KOPT-K1 (cell line): ENCODE data around the gene CPNE2.

Experiments
- H3K27ac ChIP-seq: fragments of 200-600 bp; sonication (generic); 2 replicates; pipeline ENCODE4 v1.5.1; 2016; ENCODE audit warnings: antibody characterized with exemption, mild to moderate bottlenecking, low read depth, low read length; ENCODE audit not compliant: poor library complexity, severe bottlenecking
- H3K36me3 ChIP-seq: fragments of 200-600 bp; sonication (generic); 2 replicates; pipeline ENCODE4 v1.5.1; 2017; ENCODE audit warnings: antibody characterized with exemption, mild to moderate bottlenecking, low read length, moderate library complexity; ENCODE audit not compliant: insufficient read depth
- H3K9me3 ChIP-seq: fragments of 200-600 bp; sonication (generic); 2 replicates; pipeline ENCODE4 v1.5.1; 2017; ENCODE audit warnings: antibody characterized with exemption, low read length, mild to moderate bottlenecking; ENCODE audit not compliant: insufficient read depth, poor library complexity, severe bottlenecking

Gene CPNE2

DNA sequence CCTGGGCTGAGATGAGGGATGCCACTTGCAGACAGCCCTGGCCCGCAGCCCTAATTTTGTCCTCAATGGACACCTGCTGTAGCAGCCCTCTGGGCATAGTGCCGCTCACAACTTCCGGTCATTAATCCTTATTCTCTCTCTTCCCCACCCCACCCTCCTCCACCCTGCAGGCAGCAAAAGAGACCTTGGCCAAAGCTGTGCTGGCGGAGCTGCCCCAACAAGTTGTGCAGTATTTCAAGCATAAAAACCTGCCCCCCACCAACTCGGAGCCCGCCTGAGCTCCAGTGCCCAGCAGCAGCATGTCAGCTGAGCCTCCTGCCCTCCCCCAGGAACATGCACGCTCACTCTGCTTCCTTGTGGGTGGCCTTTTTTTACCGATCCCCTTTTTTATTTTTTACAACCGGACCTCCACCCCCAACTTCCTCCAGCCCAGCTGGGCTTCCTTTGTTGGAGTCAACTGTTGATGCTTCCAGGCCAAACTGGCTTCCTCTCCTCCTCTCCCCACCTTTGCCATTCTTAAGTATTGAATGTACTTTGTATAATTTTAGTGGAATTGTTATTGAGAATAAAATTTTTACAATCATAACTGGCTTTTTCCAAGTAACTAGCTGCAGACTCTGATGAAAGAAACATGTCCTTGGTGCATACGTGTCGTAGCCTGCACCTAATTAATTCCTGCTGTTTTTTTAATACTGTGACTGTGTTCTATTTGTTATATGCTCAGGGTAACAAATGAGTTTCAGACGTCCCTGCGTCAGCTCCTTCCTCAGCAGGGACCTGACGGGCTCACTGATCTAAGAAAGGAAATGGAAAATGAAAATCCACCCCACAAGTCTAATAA is 55.2 kb downstream of the CPNE2 start:
- H3K27ac ChIP-seq: no peak overlapping the region
- H3K36me3 ChIP-seq: peaks cover 30% of the 10 kb centered on the region
- no peaks in the 10 kb centered on the region for H3K9me3 ChIP-seq

DNA sequence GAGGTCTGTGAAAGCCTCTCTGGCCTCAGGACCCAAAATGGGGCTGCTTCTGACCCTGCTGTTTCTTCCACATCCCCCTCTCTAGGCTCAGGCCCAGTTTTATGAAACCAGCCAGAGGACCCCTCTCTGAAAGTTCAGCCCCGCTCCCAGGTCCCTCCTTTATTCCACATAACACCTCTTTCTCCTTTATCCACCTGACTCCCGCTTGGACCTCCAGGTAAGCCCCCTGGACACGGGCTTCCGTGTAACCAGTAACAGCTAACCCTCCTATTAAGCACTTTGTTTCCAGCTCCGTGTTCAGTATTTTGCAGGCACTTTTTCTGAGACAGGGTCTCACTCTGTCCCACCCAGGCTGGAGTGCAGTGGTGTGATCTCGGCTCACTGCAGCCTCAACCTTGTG is 56.1 kb downstream of the CPNE2 start:
- no peaks in the 10 kb centered on the region for H3K9me3 ChIP-seq
- H3K36me3 ChIP-seq: peaks cover 39% of the 10 kb centered on the region
- H3K27ac ChIP-seq: no peak overlapping the region

DNA sequence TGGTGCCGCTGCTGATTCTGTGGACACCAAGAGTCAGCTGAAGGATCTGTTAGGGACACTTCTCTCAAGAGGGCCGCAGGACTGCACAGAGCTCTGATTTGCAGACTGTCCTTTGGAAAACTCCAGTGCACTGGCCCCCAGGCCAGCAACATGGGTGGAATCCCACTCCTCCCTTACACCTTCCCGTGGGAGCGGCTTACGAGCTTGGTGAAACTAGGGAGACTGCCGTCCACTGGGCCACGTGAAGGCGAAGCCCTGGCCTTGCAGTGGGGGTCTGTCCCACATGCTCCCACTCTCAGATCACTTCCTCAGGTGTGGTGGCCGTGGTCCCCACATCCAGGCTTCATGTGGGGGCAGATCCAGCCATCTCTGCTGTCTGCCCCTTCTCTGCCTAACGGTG is 57.0 kb downstream of the CPNE2 start:
- Histone ChIP-seq H3K27ac (no peak overlapping the region), H3K9me3 (no peaks in the 10 kb centered on the region), H3K36me3 (peaks cover 48% of the 10 kb centered on the region)

DNA sequence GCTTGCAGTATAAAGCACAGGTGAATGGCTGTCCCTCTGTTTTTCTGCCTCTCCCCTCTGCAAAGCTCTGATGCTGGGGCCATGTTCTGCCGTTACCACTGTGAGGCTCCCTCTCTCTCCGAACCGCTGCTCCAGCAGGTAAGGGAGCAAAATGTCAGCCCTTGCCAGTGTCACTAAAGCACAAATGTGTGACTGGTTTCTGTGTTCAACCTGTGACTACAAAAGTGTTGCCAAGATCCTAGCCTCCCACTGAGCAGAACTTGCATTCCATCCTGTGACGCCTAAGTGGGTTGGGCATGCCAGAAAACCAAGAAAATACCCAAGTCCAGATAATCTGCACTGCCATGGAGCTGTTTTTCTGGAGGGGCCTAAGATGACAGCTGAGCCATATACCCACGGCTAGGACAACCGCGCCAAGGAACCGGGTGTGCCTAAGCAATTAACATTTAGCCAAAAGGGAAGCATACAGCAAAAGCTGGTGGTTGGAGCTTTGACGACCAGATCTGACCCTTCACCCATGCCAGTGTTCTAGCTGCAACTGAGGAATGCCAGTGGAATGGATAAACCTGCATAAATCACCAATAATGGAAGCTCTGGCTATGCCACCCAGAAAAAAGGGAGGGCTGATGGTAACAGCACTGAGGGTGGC is 58.4 kb downstream of the CPNE2 start:
- Histone ChIP-seq H3K9me3 (no peaks in the 10 kb centered on the region), H3K36me3 (peaks cover 62% of the 10 kb centered on the region), H3K27ac (no peak overlapping the region)

DNA sequence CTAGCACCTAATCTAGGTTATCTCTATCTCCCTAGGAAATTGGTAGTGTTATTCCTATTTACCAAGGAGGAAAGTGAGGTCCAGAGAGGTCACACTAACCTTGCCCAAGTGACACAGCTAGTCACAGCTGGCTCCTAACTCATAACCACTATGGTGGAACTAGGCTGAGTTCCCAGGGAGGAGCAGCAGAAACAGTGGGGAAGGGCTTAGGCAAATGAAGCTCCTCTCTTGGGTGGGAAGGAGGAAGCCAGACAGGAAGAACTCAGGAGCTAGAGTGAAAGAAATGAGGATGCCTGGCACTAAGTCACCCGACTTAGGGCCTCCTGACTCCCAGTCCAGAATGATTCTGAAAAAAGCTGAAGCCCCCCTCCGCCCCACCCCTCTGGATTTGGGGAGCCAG is 59.0 kb downstream of the CPNE2 start:
- Histone ChIP-seq H3K27ac (no peak overlapping the region), H3K36me3 (peaks cover 68% of the 10 kb centered on the region), H3K9me3 (no peaks in the 10 kb centered on the region)

DNA sequence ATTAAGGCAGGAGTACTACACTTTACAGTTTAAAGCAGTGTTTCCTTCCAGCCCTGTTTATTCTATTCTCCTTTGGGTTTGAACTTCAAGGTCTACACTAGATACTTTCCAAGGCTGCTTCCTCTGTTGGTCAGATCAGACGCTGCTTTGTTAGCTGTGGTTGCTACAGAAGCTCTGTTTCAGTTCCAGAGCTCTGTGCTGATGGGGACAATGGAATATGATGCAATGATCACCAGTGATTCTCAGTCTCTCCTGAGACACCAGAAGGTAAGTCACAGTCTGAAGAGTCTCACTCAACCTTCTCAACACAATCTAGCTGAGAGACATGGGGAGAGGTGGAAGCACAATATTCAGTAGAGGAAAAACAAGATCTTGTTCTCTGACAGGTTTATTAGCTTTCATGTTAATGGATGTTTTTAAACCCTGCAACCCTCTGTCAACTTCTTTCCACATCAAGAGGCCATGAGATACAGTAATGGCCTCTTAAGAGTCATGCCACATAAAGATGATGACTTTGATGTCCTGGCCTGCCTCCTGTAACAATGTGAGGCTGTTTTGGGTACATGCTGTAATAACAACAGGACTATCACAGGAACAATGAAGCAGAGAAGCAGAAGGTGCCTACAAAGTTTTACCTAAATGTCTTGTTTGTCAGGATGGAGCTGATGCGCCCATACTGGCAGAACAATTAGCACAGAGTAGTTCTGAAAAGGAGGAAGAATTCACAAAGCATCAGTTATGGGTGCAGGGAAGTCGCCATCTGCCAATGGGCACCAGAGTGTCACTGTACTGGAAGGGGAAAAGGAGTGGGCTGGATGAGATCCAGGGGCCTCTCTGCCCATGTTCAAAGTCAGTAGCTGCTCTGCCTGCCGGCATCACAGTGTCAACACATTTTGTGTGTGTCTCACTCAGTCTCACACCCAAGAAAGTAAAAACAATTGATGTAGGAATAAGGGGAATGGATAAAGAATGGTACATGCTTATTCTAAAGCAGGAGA is 60.0 kb downstream of the CPNE2 start:
- H3K36me3 ChIP-seq: peaks cover 78% of the 10 kb centered on the region
- H3K9me3 ChIP-seq: no peaks in the 10 kb centered on the region
- H3K27ac ChIP-seq: no peak overlapping the region

DNA sequence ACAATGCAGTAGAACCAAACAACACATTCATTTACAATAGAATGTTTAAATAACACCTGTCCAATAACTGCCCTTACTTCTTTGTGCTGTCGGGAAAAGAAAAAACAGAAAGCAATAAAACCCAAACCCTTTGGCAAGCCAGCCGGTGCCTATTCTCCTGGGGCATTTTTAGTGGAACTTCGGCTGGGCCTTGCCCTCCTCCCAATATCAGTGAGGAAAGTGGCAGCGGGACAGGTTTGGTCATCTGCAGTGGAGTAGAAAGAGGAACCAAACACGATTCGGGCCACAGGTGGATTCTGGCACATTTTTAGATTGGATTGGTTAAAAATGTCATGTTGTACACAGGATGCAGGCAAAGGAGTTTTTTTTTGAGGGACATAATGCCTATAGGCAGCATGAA is 61.5 kb downstream of the CPNE2 start:
- Histone ChIP-seq H3K27ac (no peak overlapping the region), H3K36me3 (peaks cover 92% of the 10 kb centered on the region), H3K9me3 (no peaks in the 10 kb centered on the region)

DNA sequence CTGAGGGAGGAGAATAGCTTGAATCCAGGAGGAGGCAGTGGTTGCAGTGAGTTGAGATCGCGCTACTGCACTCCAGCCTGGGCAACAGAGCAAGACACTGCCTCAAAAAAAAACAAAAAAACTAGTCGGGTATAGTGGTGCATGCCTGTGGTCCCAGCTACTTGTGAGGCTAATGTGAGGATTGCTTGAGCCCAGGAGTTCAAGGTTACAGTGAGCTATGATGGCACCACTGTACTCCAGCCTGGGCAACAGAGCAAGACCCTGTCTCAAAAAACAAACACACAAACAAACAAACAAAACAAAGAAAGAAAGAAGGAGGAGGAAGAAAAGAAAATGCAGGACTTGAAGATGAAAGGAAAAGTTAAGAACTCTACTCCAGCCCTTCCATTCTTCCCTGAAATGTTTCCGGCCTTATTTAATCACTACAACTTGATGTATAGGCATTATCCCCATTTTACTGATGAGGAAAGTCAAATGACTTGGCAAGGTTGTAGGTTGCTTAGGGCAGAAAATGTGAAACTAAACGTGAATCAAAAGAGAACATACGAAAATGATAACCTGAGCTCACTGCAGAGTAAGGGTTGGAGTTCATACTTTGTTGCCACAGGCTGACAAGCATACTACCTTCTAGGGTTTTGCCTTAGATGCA is 63.4 kb downstream of the CPNE2 start:
- Histone ChIP-seq H3K36me3 (peaks cover 98% of the 10 kb centered on the region), H3K27ac (no peak overlapping the region), H3K9me3 (no peaks in the 10 kb centered on the region)

DNA sequence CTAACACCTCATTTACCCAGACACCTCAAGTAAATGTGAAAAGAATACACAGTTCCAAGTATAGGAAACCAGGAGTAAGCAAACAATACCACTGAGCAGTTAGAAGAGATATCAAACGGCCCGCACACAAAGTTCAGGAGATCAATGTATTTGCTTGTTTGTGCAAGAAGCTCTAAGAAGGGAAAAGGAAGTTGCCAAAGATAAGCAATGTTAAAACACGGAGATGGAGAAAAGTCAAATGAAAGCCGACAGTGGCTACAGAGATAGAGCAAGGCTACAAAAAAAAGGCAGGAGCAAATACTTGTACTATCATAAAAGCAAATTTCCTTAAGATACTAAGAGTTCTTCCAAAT is 63.9 kb downstream of the CPNE2 start:
- no peaks in the 10 kb centered on the region for H3K9me3 ChIP-seq
- no peak overlapping the region for H3K27ac ChIP-seq
- H3K36me3 ChIP-seq: peaks cover 98% of the 10 kb centered on the region

DNA sequence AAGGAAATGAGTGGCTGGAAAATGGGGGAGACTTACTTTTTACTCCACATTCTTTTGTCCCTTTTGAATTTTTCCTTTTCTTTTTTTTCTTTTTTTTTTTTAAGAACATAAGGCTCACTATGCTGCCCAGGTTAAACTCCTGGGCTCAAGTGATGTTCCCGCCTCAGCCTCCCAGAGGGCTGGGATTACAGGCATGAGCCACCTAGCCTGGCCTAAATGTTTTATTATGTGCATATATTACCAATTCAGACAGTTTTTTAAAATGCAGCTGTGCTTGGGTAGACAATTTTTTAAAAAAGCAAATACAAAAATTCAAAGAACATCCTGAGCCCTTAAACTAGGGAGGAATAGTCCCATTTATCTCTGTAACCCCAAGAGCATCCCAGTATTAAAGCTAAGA is 65.2 kb downstream of the CPNE2 start:
- H3K27ac ChIP-seq: no peak overlapping the region
- peaks cover 97% of the 10 kb centered on the region for H3K36me3 ChIP-seq
- H3K9me3 ChIP-seq: no peaks in the 10 kb centered on the region

DNA sequence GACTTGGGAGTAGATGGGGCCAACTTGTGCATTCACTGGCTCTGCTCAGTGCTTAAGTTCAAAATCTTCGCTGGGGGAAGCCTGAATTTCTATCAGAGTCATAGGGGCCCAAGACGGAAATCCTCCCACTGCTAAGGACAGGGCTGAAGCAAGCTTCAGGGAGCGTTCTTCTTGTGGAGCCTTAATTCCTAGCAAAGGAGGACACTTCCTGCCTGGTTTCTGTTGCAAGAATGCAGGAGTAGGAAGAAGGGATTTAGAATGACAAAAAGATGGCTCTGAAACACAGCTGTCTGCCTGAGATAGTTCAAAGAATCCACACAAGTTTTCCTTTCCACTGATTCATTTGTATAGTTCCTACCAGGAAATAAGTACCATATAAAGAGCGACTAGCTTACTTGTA is 67.1 kb downstream of the CPNE2 start:
- H3K9me3 ChIP-seq: no peaks in the 10 kb centered on the region
- peaks cover 97% of the 10 kb centered on the region for H3K36me3 ChIP-seq
- no peak overlapping the region for H3K27ac ChIP-seq

DNA sequence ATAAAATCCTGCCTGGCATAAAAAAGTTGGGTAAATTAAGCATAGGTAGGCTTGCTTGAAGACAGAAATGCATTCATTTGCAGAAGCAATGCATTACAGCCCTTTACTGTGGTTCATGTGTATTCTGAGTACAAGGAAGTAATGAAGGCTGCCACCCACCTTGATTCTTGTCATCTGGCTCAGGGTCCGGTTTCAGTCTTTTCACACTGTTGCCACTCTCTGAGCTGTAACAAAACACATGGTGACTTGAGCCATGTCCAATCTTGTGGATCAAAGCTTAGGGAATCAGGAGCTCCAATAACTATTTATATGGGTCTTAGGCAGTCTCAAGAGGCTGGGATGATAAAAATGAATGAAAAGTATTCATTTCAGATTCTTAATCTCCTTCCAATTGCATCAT is 71.5 kb downstream of the CPNE2 start:
- Histone ChIP-seq H3K27ac (no peak overlapping the region), H3K9me3 (no peaks in the 10 kb centered on the region), H3K36me3 (peaks cover 92% of the 10 kb centered on the region)

DNA sequence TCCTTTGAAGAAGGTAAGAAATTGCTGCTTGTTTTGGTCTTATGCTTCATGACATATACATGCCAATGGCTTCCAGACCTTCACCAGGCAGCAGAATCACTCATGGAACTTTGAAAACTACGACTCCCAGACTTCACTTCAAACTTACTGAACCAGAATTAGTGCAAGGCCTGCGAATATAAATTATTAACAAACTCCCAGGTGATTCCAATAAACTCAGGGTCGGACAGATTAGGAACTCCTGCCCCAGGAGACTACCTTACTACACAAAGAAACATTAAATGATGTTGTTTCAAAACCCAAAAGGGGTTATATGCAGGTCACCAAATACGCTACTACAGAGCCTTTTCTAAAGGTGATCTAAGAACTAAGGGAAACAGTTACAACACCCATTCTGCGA is 73.1 kb downstream of the CPNE2 start:
- Histone ChIP-seq H3K36me3 (peaks cover 94% of the 10 kb centered on the region), H3K9me3 (no peaks in the 10 kb centered on the region), H3K27ac (no peak overlapping the region)

DNA sequence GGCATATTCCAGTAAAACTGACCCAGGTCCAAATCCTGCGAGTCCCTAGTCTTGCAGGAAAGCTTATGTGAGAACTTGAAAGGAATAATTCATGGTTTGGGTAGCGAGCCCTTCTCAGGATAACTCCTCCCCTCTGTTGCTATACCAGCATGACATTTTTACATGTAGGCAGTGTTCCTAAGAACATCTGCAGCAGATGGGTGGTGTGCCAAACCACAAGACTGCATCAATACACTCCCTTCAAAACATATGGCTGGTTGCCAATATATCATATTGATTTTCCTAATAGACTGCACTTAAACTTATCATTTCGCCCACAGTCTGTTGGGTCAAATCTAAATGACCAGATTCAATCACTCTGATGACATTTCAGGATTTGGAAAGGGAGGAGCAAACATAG is 73.6 kb downstream of the CPNE2 start:
- no peak overlapping the region for H3K27ac ChIP-seq
- H3K36me3 ChIP-seq: peaks cover 94% of the 10 kb centered on the region
- no peaks in the 10 kb centered on the region for H3K9me3 ChIP-seq

DNA sequence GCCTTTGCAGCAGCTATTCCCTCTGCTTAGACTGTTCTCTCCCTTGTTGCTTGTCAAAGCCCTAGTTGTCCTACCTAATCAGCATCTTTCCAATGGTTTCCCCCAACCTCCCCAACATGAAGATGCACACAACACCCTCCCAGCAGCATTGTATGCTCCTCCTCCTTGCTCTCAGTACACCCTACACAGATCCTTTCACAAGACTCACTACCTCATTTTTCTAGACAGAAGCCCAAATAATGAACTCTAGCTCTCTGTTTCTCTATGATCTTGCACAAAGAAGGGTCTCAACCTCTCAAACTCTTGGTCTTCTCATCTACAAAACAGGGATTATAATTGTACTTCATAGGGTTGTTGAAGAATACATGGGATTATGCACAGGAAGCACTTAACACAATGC is 74.1 kb downstream of the CPNE2 start:
- Histone ChIP-seq H3K27ac (no peak overlapping the region), H3K9me3 (no peaks in the 10 kb centered on the region), H3K36me3 (peaks cover 94% of the 10 kb centered on the region)
